CD14-positive monocyte (primary cell): ENCODE measurements around the gene CEBPG. TPM values are rescaled to one million over a fixed set of nuclear protein-coding genes. Genes with fewer than 3 reads are reported as not detected.

Experiments used
- DNase-seq, 3 donors: peaks; one replicate each; pipeline ENCODE4 v3.0.0-alpha.2; 2011 to 2022
- H2AFZ ChIP-seq: 2 replicates; pipeline ENCODE4 v1.6.0; 2012; ENCODE audit warnings: mild to moderate bottlenecking, low read depth, low read length, inconsistent platforms; ENCODE audit not compliant: insufficient read depth, poor library complexity, severe bottlenecking
- H3K27ac ChIP-seq, 2 donors: 1 replicate in 1 of 2; 2 replicates in 1 of 2; pipeline ENCODE4 v1.5.1; 2012 to 2013; ENCODE audit warnings: low read length in 2 of 2, control low read depth in 1 of 2, inconsistent platforms in 1 of 2, low read depth in 1 of 2, mild to moderate bottlenecking in 1 of 2
- H3K27me3 ChIP-seq, 2 donors: one replicate each; pipeline versions ENCODE4 v1.6.0 to v1.6.1; 2011 to 2013; ENCODE audit warnings: low read length in 2 of 2; ENCODE audit not compliant: control insufficient read depth in 2 of 2, insufficient read depth in 2 of 2
- H3K36me3 ChIP-seq, 2 donors: replicated peaks in 1 of 2; 1 replicate in 1 of 2; 2 replicates in 1 of 2; pipeline versions ENCODE4 v1.5.1 to v1.6.1; 2012 to 2013; ENCODE audit warnings: low read length in 2 of 2, control low read depth in 1 of 2, inconsistent platforms in 1 of 2, mild to moderate bottlenecking in 1 of 2; ENCODE audit not compliant: insufficient read depth in 2 of 2, control insufficient read depth in 1 of 2
- H3K4me1 ChIP-seq, 2 donors: 1 replicate in 1 of 2; 2 replicates in 1 of 2; pipeline versions ENCODE4 v1.5.1 to v1.6.1; 2012 to 2013; ENCODE audit warnings: low read length in 2 of 2, control low read depth in 1 of 2, inconsistent platforms in 1 of 2, mild to moderate bottlenecking in 1 of 2, moderate library complexity in 1 of 2; ENCODE audit not compliant: insufficient read depth in 2 of 2, control insufficient read depth in 1 of 2
- H3K4me2 ChIP-seq: replicated peaks from 2 replicates; pipeline ENCODE3; 2012; ENCODE audit warnings: low read length, moderate library complexity, mild to moderate bottlenecking; ENCODE audit not compliant: poor library complexity, severe bottlenecking; ENCODE audit errors: extremely low read depth
- H3K4me3 ChIP-seq, 3 experiments: fragments of 200-600 bp in 1 of 3; sonication (generic) in 1 of 3; replicated peaks in 1 of 3; 1 replicate in 2 of 3; 2 replicates in 1 of 3; pipeline ENCODE4 v1.5.1; 2011 to 2013; ENCODE audit warnings: low read length in 3 of 3, mild to moderate bottlenecking in 3 of 3, control low read depth in 2 of 3, low read depth in 2 of 3, inconsistent platforms in 1 of 3, moderate library complexity in 1 of 3
- H3K79me2 ChIP-seq: 2 replicates; pipeline ENCODE4 v1.6.0; 2012; ENCODE audit warnings: mild to moderate bottlenecking, control low read depth, inconsistent platforms, low read length, moderate library complexity; ENCODE audit not compliant: insufficient read depth
- H3K9ac ChIP-seq: 2 replicates; pipeline ENCODE4 v1.6.0; 2017; ENCODE audit warnings: low read length, mild to moderate bottlenecking; ENCODE audit not compliant: insufficient read depth, poor library complexity, severe bottlenecking
- H3K9me3 ChIP-seq, 2 donors: replicated peaks in 1 of 2; 1 replicate in 1 of 2; 2 replicates in 1 of 2; pipeline versions ENCODE4 v1.5.1 to v1.6.1; 2012 to 2013; ENCODE audit warnings: low read length in 2 of 2, control low read depth in 1 of 2; ENCODE audit not compliant: control insufficient read depth in 1 of 2, insufficient read depth in 1 of 2
- H4K20me1 ChIP-seq: 2 replicates; pipeline ENCODE4 v1.6.0; 2012; ENCODE audit warnings: mild to moderate bottlenecking, low read length, control low read depth, moderate library complexity; ENCODE audit not compliant: insufficient read depth
- H3K27ac Mint-ChIP-seq, 7 donors: one replicate each; pipeline ENCODE4 v1.8.0; 2020; ENCODE audit warnings: mild to moderate bottlenecking in 7 of 7, mixed read lengths in 7 of 7, moderate library complexity in 6 of 7, inconsistent platforms in 2 of 7
- H3K27me3 Mint-ChIP-seq, 3 donors: one replicate each; pipeline ENCODE4 v1.8.0; 2021 to 2022; ENCODE audit warnings: low read depth in 3 of 3, mild to moderate bottlenecking in 3 of 3, mixed read lengths in 3 of 3, moderate library complexity in 3 of 3, inconsistent platforms in 1 of 3
- H3K36me3 Mint-ChIP-seq, 2 donors: one replicate each; pipeline ENCODE4 v1.8.0; 2020; ENCODE audit warnings: mixed read lengths in 2 of 2, inconsistent platforms in 1 of 2, mild to moderate bottlenecking in 1 of 2
- H3K4me1 Mint-ChIP-seq: one replicate; pipeline ENCODE4 v1.8.0; 2020; ENCODE audit warnings: mild to moderate bottlenecking, mixed read lengths
- H3K4me3 Mint-ChIP-seq, 2 donors: one replicate each; pipeline ENCODE4 v1.8.0; 2020; ENCODE audit warnings: mild to moderate bottlenecking in 2 of 2, mixed read lengths in 2 of 2, moderate library complexity in 1 of 2
- H3K9me3 Mint-ChIP-seq, 7 donors: one replicate each; pipeline ENCODE4 v1.8.0; 2020 to 2022; ENCODE audit warnings: mixed read lengths in 7 of 7, mild to moderate bottlenecking in 6 of 7, moderate library complexity in 6 of 7, inconsistent platforms in 2 of 7
- CTCF ChIP-seq: fragments of 200-600 bp; IDR thresholded peaks from one replicate; pipeline ENCODE4 v1.8.0; 2022; ENCODE audit warnings: antibody characterized with exemption, mild to moderate bottlenecking
- WGBS: methylation state at CpG from one replicate; pipeline ENCODE4 v1.1.5; 2013; ENCODE audit warnings: missing lambda C conversion rate; ENCODE audit not compliant: insufficient coverage; 5-methylcytosine and 5-hydroxymethylcytosine counted together
- intact Hi-C, 2 donors: fragments of 100-400 bp; cut with micrococcal nuclease; formaldehyde crosslinking; loops; one replicate each; pipeline versions ENCODE4 v1.15.0 to v1.15.1; 2023
- polyA plus RNA-seq, 3 donors: library from polyadenylated mRNA; depleted of rRNA in 1 of 3; unstranded in 2 of 3; stranded (reverse) in 1 of 3; fragments of 300-500 nt in 2 of 3; fragments of >200 nt in 1 of 3; fragmentation: Illumina TruSeq in 2 of 3; gene quantifications; 1 replicate in 2 of 3; 2 replicates in 1 of 3; pipeline ENCODE4 v1.2.3, GENCODE V29; 2012 to 2021

CEBPG gene
- polyA plus RNA-seq, 3 donors: 16.8 to 18.3 (median 17.8) TPM

- 100% methylated on average over 1 of the region's 3 CpGs for whole genome bisulfite sequencing
- Mint-ChIP-seq H3K9me3 (peaks cover 0 to 1% (median 0%) of the 10 kb centered on the region in 7 donors), H3K36me3 (no peaks in the 10 kb centered on the region), H3K27ac (peak overlapping the region in 1 of 7 donors; percentile 60), H3K4me3 (no peak overlapping the region), H3K4me1 (peaks cover 51% of the 10 kb centered on the region), H3K27me3 (peaks cover 0 to 3% (median 2%) of the 10 kb centered on the region in 3 donors)
- no peak overlapping the region for H2AFZ ChIP-seq
- H3K36me3 ChIP-seq: no peaks in the 10 kb centered on the region
- H3K9me3 ChIP-seq: no peaks in the 10 kb centered on the region
- H3K9ac ChIP-seq: no peak overlapping the region
- intact Hi-C loops: loop anchor here in 1 of 2 donors (5.0 kb wide), 1 partner anchor 38 kb away; the partner anchor contains the start of gene CEBPG
- peaks cover 50% of the 10 kb centered on the region in 2 donors for H3K4me1 ChIP-seq
- H3K4me3 ChIP-seq: no peak overlapping the region
- TF ChIP-seq CTCF: no peak
- no peaks in the 10 kb centered on the region for H3K79me2 ChIP-seq
- no peak overlapping the region for H3K27ac ChIP-seq
- no peaks in the 10 kb centered on the region for H4K20me1 ChIP-seq
- DNase-seq: no peak
- H3K27me3 ChIP-seq: no peaks in the 10 kb centered on the region
- H3K4me2 ChIP-seq: no peak overlapping the region
Measured at GRCh38 chr19:33334271-33334670, 39.2 kb upstream of the CEBPG start.

GRCh38 chr19:33335446-33335845 is 38.1 kb upstream of the CEBPG start:
- Histone ChIP-seq H3K36me3 (no peaks in the 10 kb centered on the region), H3K4me1 (peaks cover 46 to 47% of the 10 kb centered on the region in 2 donors), H3K27me3 (no peaks in the 10 kb centered on the region), H3K79me2 (no peaks in the 10 kb centered on the region), H3K4me3 (no peak overlapping the region), H3K9ac (no peak overlapping the region), H3K9me3 (no peaks in the 10 kb centered on the region), H3K27ac (no peak overlapping the region), H2AFZ (no peak overlapping the region), H4K20me1 (no peaks in the 10 kb centered on the region), H3K4me2 (no peak overlapping the region)
- Mint-ChIP-seq H3K4me3 (no peak overlapping the region), H3K9me3 (peaks cover 0 to 1% (median 0%) of the 10 kb centered on the region in 7 donors), H3K4me1 (peaks cover 48% of the 10 kb centered on the region), H3K27ac (no peak overlapping the region), H3K36me3 (no peaks in the 10 kb centered on the region), H3K27me3 (peaks cover 0 to 2% (median 2%) of the 10 kb centered on the region in 3 donors)
- TF ChIP-seq CTCF: no peak
- no peak for DNase-seq
- intact Hi-C loops: no loop called here
- 93% methylated on average over 5 of the region's 5 CpGs for WGBS
